Measurements from ENCODE around the gene TPD52L2. TPM values are rescaled to one million over a fixed set of nuclear protein-coding genes. Genes with fewer than 3 reads are reported as not detected.
"Not testable (repeated sequence)": the region's sequence is repeated elsewhere in the genome, so short reads cannot be mapped to it uniquely, and the experiment has no call there.

Gene TPD52L2
- total RNA-seq, 2 experiments from 2014 or later, result 54.0 to 56.3 TPM

- peaks cover 37% of the 10 kb centered on the region for H3K36me3 Mint-ChIP-seq (ENCODE audit: low read depth)
- ChIA-PET CTCF (no interaction called here), POLR2A (no interaction called here)
- ATAC-seq, result no peak
- no peak for DNase-seq
- intact Hi-C loops (cut with DNase I, micrococcal nuclease), result loop anchor here (10.0 kb wide), 2 partner anchors 333 to 653 kb away; partner anchors contain the start of genes PTK6 (in 1 of the 2) and YTHDF1 (in 1 of the 2)
- peaks cover 27% of the 10 kb centered on the region for H3K4me1 Mint-ChIP-seq
- no peaks in the 10 kb centered on the region for H3K27me3 Mint-ChIP-seq
- H3K4me3 Mint-ChIP-seq, result no peak overlapping the region
- no peaks in the 10 kb centered on the region for H3K9me3 Mint-ChIP-seq (ENCODE audit: low read depth)
- no peak overlapping the region for H3K27ac Mint-ChIP-seq
Measured at GRCh38 chr20:63868264-63868663, 3.2 kb downstream of the TPD52L2 start.

GRCh38 chr20:63873477-63873971 lies 8.5 kb downstream of the TPD52L2 start:
- intact Hi-C loops (cut with DNase I, micrococcal nuclease), result loop anchor here (1.0 kb wide), 2 partner anchors 8 to 21 kb away; partner anchors contain the start of gene TPD52L2 (in 2 of the 2)
- ATAC-seq (peak; percentile 100), DNase-seq (peak; percentile 76)
- Mint-ChIP-seq H3K4me1 (peaks cover 11% of the 10 kb centered on the region), H3K27ac (peak overlapping the region; percentile 87), H3K9me3 (ENCODE audit: low read depth) (no peaks in the 10 kb centered on the region), H3K4me3 (no peak overlapping the region), H3K27me3 (no peaks in the 10 kb centered on the region), H3K36me3 (ENCODE audit: low read depth) (peaks cover 47% of the 10 kb centered on the region)
- CTCF ChIA-PET, result interaction anchor here (0.9 to 1.1 kb wide), 2 partner anchors 8 to 166 kb away, joined by 3 read pairs; partner anchors contain the start of genes ARFRP1, TPD52L2 and ZGPAT
- POLR2A ChIA-PET, result interaction anchor here (0.7 kb wide), 1 partner anchor 8 kb away, joined by 3 read pairs; the partner anchor contains the start of gene TPD52L2

- H3K27me3 Mint-ChIP-seq; DNase-seq; intact Hi-C loops (cut with DNase I, micrococcal nuclease); H3K9me3 Mint-ChIP-seq (ENCODE audit: low read depth); ATAC-seq; H3K4me3 Mint-ChIP-seq; H3K27ac Mint-ChIP-seq: not testable (repeated sequence)
- peaks cover 11% of the 10 kb centered on the region for H3K4me1 Mint-ChIP-seq
- H3K36me3 Mint-ChIP-seq (ENCODE audit: low read depth), result peaks cover 44% of the 10 kb centered on the region
- CTCF ChIA-PET, result interaction anchor here (0.9 to 1.1 kb wide), 2 partner anchors 9 to 167 kb away, joined by 3 read pairs; partner anchors contain the start of genes ARFRP1, TPD52L2 and ZGPAT
- POLR2A ChIA-PET, result interaction anchor here (0.7 kb wide), 2 partner anchors 9 to 802 kb away, joined by 3 read pairs; partner anchors contain the start of gene TPD52L2
Measured at GRCh38 chr20:63874241-63874640, 9.2 kb downstream of the TPD52L2 start.

GRCh38 chr20:63876489-63877036 lies 11.5 kb downstream of the TPD52L2 start:
- no peaks in the 10 kb centered on the region for H3K9me3 Mint-ChIP-seq (ENCODE audit: low read depth)
- intact Hi-C loops (cut with DNase I, micrococcal nuclease), result no loop called here
- H3K36me3 Mint-ChIP-seq (ENCODE audit: low read depth), result peaks cover 35% of the 10 kb centered on the region
- peaks cover 11% of the 10 kb centered on the region for H3K4me1 Mint-ChIP-seq
- POLR2A ChIA-PET, result no interaction called here
- CTCF ChIA-PET, result interaction anchor here (0.6 kb wide), 1 partner anchor 25 kb away, joined by 3 read pairs; no protein-coding TSS in a partner anchor
- no peak for ATAC-seq
- DNase-seq, result no peak
- no peaks in the 10 kb centered on the region for H3K27me3 Mint-ChIP-seq
- no peak overlapping the region for H3K27ac Mint-ChIP-seq
- no peak overlapping the region for H3K4me3 Mint-ChIP-seq

GRCh38 chr20:63877755-63878470 lies 12.8 kb downstream of the TPD52L2 start:
- Mint-ChIP-seq H3K4me3 (no peak overlapping the region), H3K9me3 (ENCODE audit: low read depth) (no peaks in the 10 kb centered on the region), H3K27ac (no peak overlapping the region), H3K27me3 (no peaks in the 10 kb centered on the region), H3K4me1 (peaks cover 9% of the 10 kb centered on the region), H3K36me3 (ENCODE audit: low read depth) (peaks cover 31% of the 10 kb centered on the region)
- POLR2A ChIA-PET, result no interaction called here
- CTCF ChIA-PET, result interaction anchor here (0.7 kb wide), 1 partner anchor 101 kb away, joined by 3 read pairs; the partner anchor contains the start of gene SAMD10
- intact Hi-C loops (cut with DNase I, micrococcal nuclease), result no loop called here
- ATAC-seq (no peak), DNase-seq (no peak)

- peaks cover 26% of the 10 kb centered on the region for H3K36me3 Mint-ChIP-seq (ENCODE audit: low read depth)
- H3K27me3 Mint-ChIP-seq, result no peaks in the 10 kb centered on the region
- H3K9me3 Mint-ChIP-seq (ENCODE audit: low read depth), result no peaks in the 10 kb centered on the region
- CTCF ChIA-PET, result no interaction called here
- POLR2A ChIA-PET, result no interaction called here
- intact Hi-C loops (cut with DNase I, micrococcal nuclease), result no loop called here
- no peak for ATAC-seq
- no peak for DNase-seq
- H3K4me1 Mint-ChIP-seq, result no peaks in the 10 kb centered on the region
- H3K4me3 Mint-ChIP-seq, result no peak overlapping the region
- no peak overlapping the region for H3K27ac Mint-ChIP-seq
Measured at GRCh38 chr20:63878899-63879663, 14.0 kb downstream of the TPD52L2 start.

- CTCF ChIA-PET, result interaction anchor here (0.8 kb wide), 1 partner anchor 13 kb away, joined by 3 read pairs; no protein-coding TSS in a partner anchor
- DNase-seq; H3K27ac Mint-ChIP-seq; intact Hi-C loops (cut with DNase I, micrococcal nuclease); H3K27me3 Mint-ChIP-seq; H3K9me3 Mint-ChIP-seq (ENCODE audit: low read depth); H3K4me3 Mint-ChIP-seq; ATAC-seq; H3K4me1 Mint-ChIP-seq; POLR2A ChIA-PET: not testable (repeated sequence)
- peaks cover 19% of the 10 kb centered on the region for H3K36me3 Mint-ChIP-seq (ENCODE audit: low read depth)
Measured at GRCh38 chr20:63880901-63881300, 15.8 kb downstream of the TPD52L2 start.

- H3K27me3 Mint-ChIP-seq, result no peaks in the 10 kb centered on the region
- no peak for DNase-seq
- no peaks in the 10 kb centered on the region for H3K9me3 Mint-ChIP-seq (ENCODE audit: low read depth)
- no peak overlapping the region for H3K4me3 Mint-ChIP-seq
- intact Hi-C loops (cut with DNase I, micrococcal nuclease), result no loop called here
- H3K27ac Mint-ChIP-seq, result no peak overlapping the region
- no peak for ATAC-seq
- ChIA-PET POLR2A (no interaction called here), CTCF (interaction anchor here (0.8 kb wide), 1 partner anchor 12 kb away, joined by 3 read pairs; no protein-coding TSS in a partner anchor)
- no peaks in the 10 kb centered on the region for H3K4me1 Mint-ChIP-seq
- peaks cover 15% of the 10 kb centered on the region for H3K36me3 Mint-ChIP-seq (ENCODE audit: low read depth)
Measured at GRCh38 chr20:63881451-63882226, 16.6 kb downstream of the TPD52L2 start.

GRCh38 chr20:63882257-63883200 lies 17.5 kb downstream of the TPD52L2 start:
- Mint-ChIP-seq H3K9me3 (ENCODE audit: low read depth) (no peaks in the 10 kb centered on the region), H3K36me3 (ENCODE audit: low read depth) (peaks cover 17% of the 10 kb centered on the region), H3K27ac (no peak overlapping the region), H3K4me1 (no peaks in the 10 kb centered on the region), H3K4me3 (no peak overlapping the region), H3K27me3 (no peaks in the 10 kb centered on the region)
- ATAC-seq, result no peak
- CTCF ChIA-PET, result no interaction called here
- no peak for DNase-seq
- intact Hi-C loops (cut with DNase I, micrococcal nuclease), result no loop called here
- POLR2A ChIA-PET, result no interaction called here

GRCh38 chr20:63883201-63883593 lies 18.1 kb downstream of the TPD52L2 start:
- DNase-seq, result no peak
- ATAC-seq, result no peak
- Mint-ChIP-seq H3K4me1 (no peaks in the 10 kb centered on the region), H3K4me3 (no peak overlapping the region), H3K9me3 (ENCODE audit: low read depth) (no peaks in the 10 kb centered on the region), H3K27ac (no peak overlapping the region), H3K27me3 (no peaks in the 10 kb centered on the region), H3K36me3 (ENCODE audit: low read depth) (peaks cover 18% of the 10 kb centered on the region)
- POLR2A ChIA-PET, result no interaction called here
- CTCF ChIA-PET, result no interaction called here
- intact Hi-C loops (cut with DNase I, micrococcal nuclease), result no loop called here
